ENCODE data around the gene CENPM. TPM values are rescaled to one million over a fixed set of nuclear protein-coding genes. Genes with fewer than 3 reads are reported as not detected.

Gene CENPM
- total RNA-seq, 1 donor from 2014 or later, result 2.0 TPM

- Histone ChIP-seq H3K36me3 (ENCODE audit: insufficient read depth, low read length) (no peaks in the 10 kb centered on the region), H2AFZ (ENCODE audit: low read depth, low read length) (no peak overlapping the region), H3K4me1 (ENCODE audit: insufficient read depth, low read length) (peaks cover 3% of the 10 kb centered on the region), H3K4me3 (ENCODE audit: insufficient read depth, low read depth, low read length) (no peak overlapping the region), H3K27me3 (ENCODE audit: insufficient read depth, low read length) (peaks cover 16% of the 10 kb centered on the region), H3K27ac (ENCODE audit: low read depth, low read length) (no peak overlapping the region), H3K79me2 (ENCODE audit: insufficient read depth, low read length) (no peaks in the 10 kb centered on the region), H3K9ac (ENCODE audit: low read length) (no peak overlapping the region), H3K4me2 (ENCODE audit: low read length) (no peak overlapping the region), H3K9me3 (ENCODE audit: insufficient read depth, low read depth, low read length) (no peaks in the 10 kb centered on the region), H4K20me1 (ENCODE audit: insufficient read depth, low read length) (no peaks in the 10 kb centered on the region)
- Mint-ChIP-seq H3K4me1 (ENCODE audit: low read depth, unreplicated experiment) (peaks cover 7% of the 10 kb centered on the region), H3K27ac (ENCODE audit: unreplicated experiment) (no peak overlapping the region), H3K36me3 (ENCODE audit: low read depth, unreplicated experiment) (no peaks in the 10 kb centered on the region), H3K4me3 (ENCODE audit: unreplicated experiment) (no peak overlapping the region), H3K9me3 (ENCODE audit: unreplicated experiment) (peaks cover 4% of the 10 kb centered on the region), H3K27me3 (ENCODE audit: low read depth, unreplicated experiment) (peaks cover 38% of the 10 kb centered on the region)
- TF ChIP-seq EZH2 (IDR thresholded peaks at IDR 0.05; ENCODE audit: insufficient read depth, low read length) (no peak), CTCF (IDR thresholded peaks at IDR 0.05; ENCODE audit: insufficient read depth, low read depth, low read length) (no peak)
- FAIRE-seq (no peak), DNase-seq (ENCODE audit: low read depth) (no peak)
Observed at GRCh38 chr22:41970601-41971000, 23.6 kb upstream of the CENPM start.

GRCh38 chr22:41969110-41969646 lies 22.2 kb upstream of the CENPM start, which contains the start of gene SEPTIN3:
SEPTIN3 (plus strand) TSS chr22:41969443; CDS start chr22:41971493, 2,050 bp downstream.
- no peaks in the 10 kb centered on the region for H3K36me3 Mint-ChIP-seq (ENCODE audit: low read depth, unreplicated experiment)
- H3K4me1 Mint-ChIP-seq (ENCODE audit: low read depth, unreplicated experiment), result peaks cover 5% of the 10 kb centered on the region
- no peak within 1 kb of the TSS for H3K4me3 ChIP-seq (ENCODE audit: insufficient read depth, low read depth, low read length)
- H3K79me2 ChIP-seq (ENCODE audit: insufficient read depth, low read length), result no peaks in the 10 kb centered on the region
- H3K27me3 Mint-ChIP-seq (ENCODE audit: low read depth, unreplicated experiment), result peaks cover 29% of the 10 kb centered on the region
- no peak within 1 kb of the TSS for H3K4me3 Mint-ChIP-seq (ENCODE audit: unreplicated experiment)
- no peak within 1 kb of the TSS for H2AFZ ChIP-seq (ENCODE audit: low read depth, low read length)
- H3K27ac Mint-ChIP-seq (ENCODE audit: unreplicated experiment), result no peak within 1 kb of the TSS
- no peak within 1 kb of the TSS for H3K4me2 ChIP-seq (ENCODE audit: low read length)
- no peak for DNase-seq (ENCODE audit: low read depth)
- H3K9me3 ChIP-seq (ENCODE audit: insufficient read depth, low read depth, low read length), result no peaks in the 10 kb centered on the region
- no peak within 1 kb of the TSS for H3K27ac ChIP-seq (ENCODE audit: low read depth, low read length)
- no peak for FAIRE-seq
- TF ChIP-seq EZH2 (IDR thresholded peaks at IDR 0.05; ENCODE audit: insufficient read depth, low read length) (no peak), CTCF (IDR thresholded peaks at IDR 0.05; ENCODE audit: insufficient read depth, low read depth, low read length) (no peak)
- H3K9me3 Mint-ChIP-seq (ENCODE audit: unreplicated experiment), result peaks cover 4% of the 10 kb centered on the region
- H3K4me1 ChIP-seq (ENCODE audit: insufficient read depth, low read length), result peaks cover 3% of the 10 kb centered on the region
- no peak within 1 kb of the TSS for H3K9ac ChIP-seq (ENCODE audit: low read length)
- peaks cover 6% of the 10 kb centered on the region for H3K27me3 ChIP-seq (ENCODE audit: insufficient read depth, low read length)
- H4K20me1 ChIP-seq (ENCODE audit: insufficient read depth, low read length), result no peaks in the 10 kb centered on the region
- no peaks in the 10 kb centered on the region for H3K36me3 ChIP-seq (ENCODE audit: insufficient read depth, low read length)

DNA sequence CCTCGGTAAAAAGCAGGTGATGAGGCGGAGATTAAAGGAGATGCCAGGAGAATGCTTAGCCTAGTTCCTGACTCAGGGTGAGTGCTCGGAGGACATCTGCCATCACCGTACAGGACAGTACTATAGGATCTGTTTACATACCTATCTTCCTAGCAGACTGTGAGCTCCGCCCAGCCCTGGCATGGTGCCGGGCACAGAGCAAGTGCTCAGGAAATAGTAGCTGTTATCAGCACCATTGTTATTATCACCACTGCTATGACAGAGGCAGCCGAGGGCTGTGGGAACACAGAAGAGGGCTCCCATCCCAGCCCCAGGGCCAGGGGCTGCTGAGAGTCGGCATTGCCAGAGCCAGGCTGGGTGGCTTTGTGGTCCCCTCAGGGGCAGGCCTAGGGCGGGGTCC lies 21.6 kb upstream of the CENPM start:
- Histone ChIP-seq H3K4me1 (ENCODE audit: insufficient read depth, low read length) (peaks cover 3% of the 10 kb centered on the region), H3K27ac (ENCODE audit: low read depth, low read length) (no peak overlapping the region), H3K4me3 (ENCODE audit: insufficient read depth, low read depth, low read length) (no peak overlapping the region), H3K79me2 (ENCODE audit: insufficient read depth, low read length) (no peaks in the 10 kb centered on the region), H2AFZ (ENCODE audit: low read depth, low read length) (no peak overlapping the region), H3K4me2 (ENCODE audit: low read length) (no peak overlapping the region), H3K36me3 (ENCODE audit: insufficient read depth, low read length) (no peaks in the 10 kb centered on the region), H3K9ac (ENCODE audit: low read length) (no peak overlapping the region), H3K27me3 (ENCODE audit: insufficient read depth, low read length) (peaks cover 6% of the 10 kb centered on the region), H4K20me1 (ENCODE audit: insufficient read depth, low read length) (no peaks in the 10 kb centered on the region), H3K9me3 (ENCODE audit: insufficient read depth, low read depth, low read length) (no peaks in the 10 kb centered on the region)
- Mint-ChIP-seq H3K4me1 (ENCODE audit: low read depth, unreplicated experiment) (peaks cover 5% of the 10 kb centered on the region), H3K9me3 (ENCODE audit: unreplicated experiment) (peaks cover 4% of the 10 kb centered on the region), H3K4me3 (ENCODE audit: unreplicated experiment) (no peak overlapping the region), H3K27me3 (ENCODE audit: low read depth, unreplicated experiment) (peaks cover 34% of the 10 kb centered on the region), H3K36me3 (ENCODE audit: low read depth, unreplicated experiment) (no peaks in the 10 kb centered on the region), H3K27ac (ENCODE audit: unreplicated experiment) (no peak overlapping the region)
- TF ChIP-seq EZH2 (IDR thresholded peaks at IDR 0.05; ENCODE audit: insufficient read depth, low read length) (no peak), CTCF (IDR thresholded peaks at IDR 0.05; ENCODE audit: insufficient read depth, low read depth, low read length) (no peak)
- no peak for FAIRE-seq
- no peak for DNase-seq (ENCODE audit: low read depth)

Data from astrocyte (in vitro differentiated cells and primary cell).